A549 (cell line): Measurements from ENCODE around the gene YPEL4. TPM values are rescaled to one million over a fixed set of nuclear protein-coding genes. Genes with fewer than 3 reads are reported as not detected.

ENCODE experiments used
- ATAC-seq, 2 experiments: fragments of 200-7000 bp in 1 of 2; fragments of >200 bp in 1 of 2; cut with Nextera tagmentation in 1 of 2; cut with Tn5 transposase in 1 of 2; 3 replicates each; pipeline versions ENCODE4 v1.8.0 to v1.9.1; 2018 to 2020; ENCODE audit warnings: mild to moderate bottlenecking in 1 of 2, moderate library complexity in 1 of 2
- CTCF ChIA-PET: fragments of 300-600 bp; sonication (Branson Sonifier 250); formaldehyde crosslinking; extraction: SDS; loops from one replicate; lab custom pipeline; 2021; ENCODE audit warnings: antibody characterized with exemption, inconsistent platforms; lab: Yijun Ruan, JAX
- POLR2A ChIA-PET: fragments of 350-600 bp; formaldehyde crosslinking; extraction: SDS; loops from one replicate; lab custom pipeline; 2021; ENCODE audit warnings: antibody characterized with exemption, inconsistent platforms; lab: Yijun Ruan, JAX
- DNase-seq, 2 experiments: peaks; one replicate each; pipeline versions ENCODE4 v3.0.0 to v3.0.0-alpha.2; 2011 to 2016; ENCODE audit warnings: low read depth in 1 of 2, low spot score in 1 of 2
- FAIRE-seq: peaks from 2 replicates; lab custom pipeline; 2011; peaks lifted over from hg19 to GRCh38; lab: Jason Lieb, UNC
- H3K27ac ChIP-seq, 2 experiments: fragments of >200 bp; sonication (Bioruptor Twin); formaldehyde crosslinking; 3 replicates each; pipeline ENCODE4 v1.5.1; 2016 to 2017
- H3K4me1 ChIP-seq: fragments of >200 bp; sonication (Bioruptor Twin); formaldehyde crosslinking; 3 replicates; pipeline ENCODE4 v1.6.1; 2016
- H3K4me2 ChIP-seq: fragments of >200 bp; sonication (Bioruptor Twin); formaldehyde crosslinking; 3 replicates; pipeline ENCODE4 v1.6.1; 2016
- H3K4me3 ChIP-seq: fragments of >200 bp; sonication (Bioruptor Twin); formaldehyde crosslinking; 3 replicates; pipeline ENCODE4 v1.5.1; 2016
- H3K9me3 ChIP-seq: fragments of >200 bp; sonication (Bioruptor Twin); formaldehyde crosslinking; 3 replicates; pipeline ENCODE4 v1.6.1; 2016
- BCL3 ChIP-seq: fragments of >200 bp; sonication (Bioruptor Twin); formaldehyde crosslinking; IDR thresholded peaks from 3 replicates; pipeline ENCODE4 v1.6.1; 2016
- BHLHE40 ChIP-seq: IDR thresholded peaks from 2 replicates; pipeline ENCODE4 v1.6.1; 2012; ENCODE audit warnings: low read depth, low read length, inconsistent platforms
- CBX8 ChIP-seq: fragments of 200-600 bp; sonication (generic); IDR thresholded peaks from 2 replicates; pipeline ENCODE4 v1.6.1; 2016
- CTCF ChIP-seq: fragments of >200 bp; sonication (Bioruptor Twin); formaldehyde crosslinking; IDR thresholded peaks from 3 replicates; pipeline ENCODE4 v1.5.1; 2016
- E2F6 ChIP-seq: IDR thresholded peaks from 2 replicates; pipeline ENCODE4 v1.6.1; 2012; ENCODE audit warnings: low read depth, borderline replicate concordance
- EHMT2 ChIP-seq: fragments of 200-600 bp; sonication (generic); IDR thresholded peaks from 2 replicates; pipeline ENCODE4 v1.6.1; 2016; ENCODE audit warnings: antibody characterized with exemption, low read depth, mild to moderate bottlenecking, moderate library complexity
- ELK1 ChIP-seq: fragments of 150-350 bp; IDR thresholded peaks from 2 replicates; pipeline ENCODE4 v1.6.1; 2014; ENCODE audit warnings: low read depth, mild to moderate bottlenecking, low read length
- ESRRA ChIP-seq: fragments of 150-350 bp; IDR thresholded peaks from 2 replicates; pipeline ENCODE4 v1.6.1; 2014; ENCODE audit warnings: mild to moderate bottlenecking, low read length, borderline replicate concordance
- FOSB ChIP-seq: fragments of 250-450 bp; sonication (Bioruptor Pico); IDR thresholded peaks from 2 replicates; pipeline ENCODE4 v1.5.0; 2020; ENCODE audit warnings: mild to moderate bottlenecking, moderate library complexity
- FOSL2 ChIP-seq, 2 experiments: fragments of 450-650 bp in 1 of 2; fragments of >200 bp in 1 of 2; sonication (Bioruptor Twin) in 1 of 2; formaldehyde crosslinking; IDR thresholded peaks; 2 replicates each; pipeline versions ENCODE4 v1.5.0 to v1.6.1; 2016 to 2020; ENCODE audit warnings: mild to moderate bottlenecking in 1 of 2, moderate library complexity in 1 of 2
- FOXS1 ChIP-seq: fragments of 250-450 bp; sonication (Bioruptor Pico); IDR thresholded peaks from 2 replicates; pipeline ENCODE4 v1.5.0; 2020; ENCODE audit warnings: mild to moderate bottlenecking, moderate library complexity
- GATA3 ChIP-seq: IDR thresholded peaks from 2 replicates; pipeline ENCODE4 v1.6.1; 2012; ENCODE audit warnings: borderline replicate concordance
- HOXB5 ChIP-seq: fragments of 250-450 bp; sonication (Bioruptor Pico); IDR thresholded peaks from 2 replicates; pipeline ENCODE4 v1.5.0; 2020; ENCODE audit warnings: mild to moderate bottlenecking, moderate library complexity
- JUN ChIP-seq, 2 experiments: fragments of >200 bp; sonication (Bioruptor Twin); formaldehyde crosslinking; IDR thresholded peaks; 2 replicates in 1 of 2; 3 replicates in 1 of 2; pipeline ENCODE4 v1.6.1; 2016 to 2017
- MAFK ChIP-seq: fragments of 450-650 bp; IDR thresholded peaks from 2 replicates; pipeline ENCODE4 v1.6.1; 2014; ENCODE audit not compliant: partially characterized antibody
- MAX ChIP-seq: IDR thresholded peaks from 2 replicates; pipeline ENCODE4 v1.6.1; 2012
- NPAS2 ChIP-seq: fragments of 250-450 bp; sonication (Bioruptor Pico); IDR thresholded peaks from 2 replicates; pipeline ENCODE4 v1.8.0; 2022; ENCODE audit warnings: mild to moderate bottlenecking, moderate library complexity, borderline replicate concordance
- RARB ChIP-seq: fragments of 250-450 bp; sonication (Bioruptor Pico); IDR thresholded peaks from 2 replicates; pipeline ENCODE4 v1.8.0; 2021; ENCODE audit warnings: mild to moderate bottlenecking, moderate library complexity
- SREBF2 ChIP-seq: fragments of 450-650 bp; IDR thresholded peaks from 2 replicates; pipeline ENCODE4 v1.6.1; 2014; ENCODE audit warnings: mild to moderate bottlenecking, moderate library complexity
- TFCP2L1 ChIP-seq: fragments of 250-450 bp; sonication (Bioruptor Pico); IDR thresholded peaks from 2 replicates; pipeline ENCODE4 v1.5.0; 2021; ENCODE audit warnings: mild to moderate bottlenecking
- TP53 ChIP-seq: fragments of 250-450 bp; sonication (Bioruptor Pico); IDR thresholded peaks from 2 replicates; pipeline ENCODE4 v1.5.0; 2021; ENCODE audit warnings: mild to moderate bottlenecking, moderate library complexity
- USF2 ChIP-seq: fragments of 450-650 bp; IDR thresholded peaks from 2 replicates; pipeline ENCODE4 v1.6.1; 2014; ENCODE audit warnings: antibody characterized with exemption
- ZSCAN20 ChIP-seq: fragments of 250-450 bp; sonication (Bioruptor Pico); IDR thresholded peaks from 2 replicates; pipeline ENCODE4 v1.8.0; 2022; ENCODE audit warnings: mild to moderate bottlenecking, moderate library complexity
- WGBS: methylation state at CpG from one replicate; pipeline ENCODE4 v1.1.6; 2017; ENCODE audit errors: missing lambda C conversion rate; 5-methylcytosine and 5-hydroxymethylcytosine counted together
- polyA plus RNA-seq, 4 experiments: library from polyadenylated mRNA; depleted of rRNA in 3 of 4; stranded (reverse); fragments of >200 nt; fragmentation: RNase III in 1 of 4; extraction: RNeasy Plus Mini Kit Qiagen cat#74134 plus additional on column Dnase treatment in 1 of 4; gene quantifications; 2 replicates in 3 of 4; 3 replicates in 1 of 4; pipeline ENCODE4 v1.2.3, GENCODE V29; 2011 to 2017

The YPEL4 gene
- polyA plus RNA-seq, 2 of the 4 experiments (the other 2 are of a cell fraction): 0.04 to 0.06 TPM

- WGBS: 18% methylated on average over 3 of the region's 3 CpGs
- DNase-seq (no peak), FAIRE-seq (no peak)
Measured at GRCh38 chr11:57616595-57616994, 33.1 kb downstream of the YPEL4 start.

GRCh38 chr11:57615308-57615707 is 34.4 kb downstream of the YPEL4 start:
- WGBS: 36% methylated on average over 1 of the region's 1 CpG
- no peak for DNase-seq

More at GRCh38 chr11:57616595-57616994, 33.1 kb downstream of the YPEL4 start:
- TF ChIP-seq JUN (IDR thresholded peaks at IDR 0.05) (no peak), NPAS2 (CRISPR knock-in tag) (no peak), USF2 (no peak), EHMT2 (no peak), ELK1 (no peak), RARB (no peak), ESRRA (no peak), ZSCAN20 (CRISPR knock-in tag) (no peak), GATA3 (no peak), BHLHE40 (no peak)
- ChIA-PET POLR2A (interaction anchor here (0.6 kb wide), 1 partner anchor 28 kb away, joined by 3 read pairs; no protein-coding TSS in a partner anchor), CTCF (interaction anchor here (1.2 to 2.4 kb wide), 2 partner anchors 9 to 48 kb away, joined by 4 to 6 read pairs; partner anchors contain the start of gene UBE2L6)
- Histone ChIP-seq H3K4me3 (no peak overlapping the region), H3K4me2 (no peak overlapping the region), H3K9me3 (peaks cover 34% of the 10 kb centered on the region), H3K27ac (no peak overlapping the region), H3K4me1 (no peaks in the 10 kb centered on the region)
- ATAC-seq: no peak

More at GRCh38 chr11:57615308-57615707, 34.4 kb downstream of the YPEL4 start:
- no peaks in the 10 kb centered on the region for H3K4me1 ChIP-seq
- POLR2A ChIA-PET: no interaction called here
- ATAC-seq (no peak), FAIRE-seq (no peak)
- H3K9me3 ChIP-seq: peaks cover 27% of the 10 kb centered on the region
- H3K4me3 ChIP-seq: no peak overlapping the region
- no peak overlapping the region for H3K27ac ChIP-seq
- TF ChIP-seq ELK1 (no peak), CBX8 (no peak), FOSB (CRISPR knock-in tag) (no peak), ESRRA (no peak), FOXS1 (no peak), TP53 (CRISPR knock-in tag) (no peak), FOSL2 (IDR thresholded peaks at IDR 0.05) (no peak), FOSL2 (CRISPR knock-in tag; IDR thresholded peaks at IDR 0.05) (no peak), MAFK (no peak), SREBF2 (no peak), E2F6 (no peak), TFCP2L1 (CRISPR knock-in tag) (no peak), HOXB5 (CRISPR knock-in tag) (no peak), CTCF (no peak), MAX (no peak), ZSCAN20 (CRISPR knock-in tag) (no peak), BCL3 (no peak)
- CTCF ChIA-PET: interaction anchor here (1.2 kb wide), 1 partner anchor 11 kb away, joined by 4 read pairs; no protein-coding TSS in a partner anchor
- no peak overlapping the region for H3K4me2 ChIP-seq
